Activated T-cell treated with anti-CD3 and anti-CD28 coated beads for 24 hours (primary cell): Measurements from ENCODE around the gene MATK.
A peak's percentile ranks its signal among the peaks of the same experiment; 100 is the strongest.

Experiments used
- DNase-seq: peaks from one replicate; pipeline ENCODE4 v3.0.0-alpha.2; 2020; ENCODE audit warnings: low read depth

Gene MATK

DNA sequence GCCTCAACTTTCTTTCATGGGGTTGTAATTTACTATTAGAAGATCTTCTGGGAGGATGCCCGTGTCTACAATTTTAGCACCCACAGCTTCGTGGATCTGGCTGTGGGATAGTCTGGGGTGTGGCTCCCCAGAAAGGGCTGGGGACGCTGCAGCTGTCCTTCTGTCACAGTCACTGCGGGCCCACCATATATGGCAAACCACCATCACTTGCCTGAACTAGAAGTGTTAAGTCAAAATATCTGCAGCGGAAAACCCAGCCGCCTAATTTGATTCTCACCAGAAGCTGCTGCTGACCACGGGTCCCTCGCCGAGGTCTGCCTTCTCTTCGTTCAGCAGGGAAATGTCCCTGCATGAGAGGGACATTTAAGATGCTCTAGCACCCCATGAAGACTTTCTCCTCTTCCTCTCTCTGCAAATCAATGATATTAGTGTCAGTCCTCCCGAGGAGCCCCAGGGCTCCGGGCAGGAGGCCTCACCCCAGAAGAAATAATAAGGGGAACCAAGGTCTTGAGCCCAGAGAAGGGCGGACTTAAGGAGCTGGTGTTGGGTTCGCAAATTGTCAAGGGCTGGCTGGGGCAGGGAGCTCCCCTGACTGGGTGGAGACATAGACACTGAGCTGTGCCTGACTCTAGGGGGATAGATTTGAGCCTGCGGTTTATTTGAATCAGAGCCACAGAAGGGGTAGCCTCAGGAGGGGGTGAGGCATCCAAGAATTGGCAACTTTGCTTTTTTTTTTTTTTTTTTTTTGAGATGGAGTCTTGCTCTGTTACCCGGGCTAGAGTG lies 3.0 kb upstream of the MATK start:
- DNase-seq: no peak

DNA sequence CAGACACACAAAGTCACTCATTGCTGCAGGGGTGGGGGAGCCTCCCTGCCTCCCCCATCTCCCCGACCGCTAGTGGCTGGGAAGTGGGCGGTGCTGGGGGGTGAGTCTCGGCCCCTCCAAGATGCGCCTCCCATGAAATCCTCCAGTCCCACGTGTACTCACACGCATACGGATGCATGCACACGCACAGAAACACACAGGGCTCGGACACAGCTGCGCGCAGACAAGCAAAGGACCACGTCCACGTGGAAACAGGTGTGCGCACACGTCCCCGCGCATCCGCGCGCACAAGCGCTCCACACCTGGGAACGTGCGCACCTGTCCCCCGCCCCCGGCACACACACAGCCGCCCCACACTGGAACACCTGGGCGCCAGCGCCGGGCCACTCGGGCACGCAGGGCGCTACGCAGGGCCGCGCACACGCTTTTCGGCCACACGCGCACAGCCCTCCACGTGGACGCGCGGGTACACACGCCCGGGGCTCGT lies 687 bp downstream of the MATK start:
- DNase-seq: peak; percentile 20

DNA sequence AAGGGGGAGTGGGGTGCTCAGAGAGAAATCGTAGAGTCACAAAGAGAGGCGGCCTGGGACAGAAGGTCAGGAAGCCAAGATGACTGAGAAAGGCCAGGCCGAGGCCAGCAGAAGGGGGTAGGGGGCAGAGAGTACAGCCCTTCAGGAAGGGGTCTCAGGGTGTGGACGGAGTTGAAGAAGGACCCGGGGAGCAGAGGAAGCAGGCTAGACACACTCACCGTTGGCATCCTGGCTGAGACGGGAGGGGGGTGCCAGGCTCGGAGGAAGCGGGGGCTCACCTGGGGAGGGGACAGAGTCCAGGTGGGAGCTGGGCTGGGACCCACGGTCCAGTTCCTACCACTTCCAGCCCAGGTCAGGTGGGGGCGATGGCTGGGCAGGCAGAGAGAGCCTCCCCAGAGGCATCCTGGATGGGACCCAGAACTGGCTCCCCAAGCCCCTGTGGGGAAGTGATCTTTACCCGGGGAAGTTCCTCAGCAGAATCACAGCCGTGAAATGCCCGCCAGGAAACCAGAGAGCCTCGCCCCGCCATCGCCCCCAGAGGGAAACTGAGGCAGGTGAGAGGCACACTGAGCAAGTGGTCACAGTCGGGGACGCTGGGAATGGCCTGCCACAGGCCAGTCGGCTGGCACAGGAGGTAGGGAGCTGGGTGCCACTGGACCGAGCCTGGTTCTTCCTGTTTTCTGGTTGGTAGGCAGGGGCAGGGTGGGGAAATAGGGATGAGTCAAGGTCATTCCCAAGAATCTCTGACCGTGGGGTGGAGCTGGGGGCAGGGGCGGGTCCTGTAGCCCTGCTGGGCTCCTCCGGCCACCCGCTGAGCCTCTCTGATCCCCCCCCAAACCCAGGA lies 1.4 kb downstream of the MATK start:
- no peak for DNase-seq

DNA sequence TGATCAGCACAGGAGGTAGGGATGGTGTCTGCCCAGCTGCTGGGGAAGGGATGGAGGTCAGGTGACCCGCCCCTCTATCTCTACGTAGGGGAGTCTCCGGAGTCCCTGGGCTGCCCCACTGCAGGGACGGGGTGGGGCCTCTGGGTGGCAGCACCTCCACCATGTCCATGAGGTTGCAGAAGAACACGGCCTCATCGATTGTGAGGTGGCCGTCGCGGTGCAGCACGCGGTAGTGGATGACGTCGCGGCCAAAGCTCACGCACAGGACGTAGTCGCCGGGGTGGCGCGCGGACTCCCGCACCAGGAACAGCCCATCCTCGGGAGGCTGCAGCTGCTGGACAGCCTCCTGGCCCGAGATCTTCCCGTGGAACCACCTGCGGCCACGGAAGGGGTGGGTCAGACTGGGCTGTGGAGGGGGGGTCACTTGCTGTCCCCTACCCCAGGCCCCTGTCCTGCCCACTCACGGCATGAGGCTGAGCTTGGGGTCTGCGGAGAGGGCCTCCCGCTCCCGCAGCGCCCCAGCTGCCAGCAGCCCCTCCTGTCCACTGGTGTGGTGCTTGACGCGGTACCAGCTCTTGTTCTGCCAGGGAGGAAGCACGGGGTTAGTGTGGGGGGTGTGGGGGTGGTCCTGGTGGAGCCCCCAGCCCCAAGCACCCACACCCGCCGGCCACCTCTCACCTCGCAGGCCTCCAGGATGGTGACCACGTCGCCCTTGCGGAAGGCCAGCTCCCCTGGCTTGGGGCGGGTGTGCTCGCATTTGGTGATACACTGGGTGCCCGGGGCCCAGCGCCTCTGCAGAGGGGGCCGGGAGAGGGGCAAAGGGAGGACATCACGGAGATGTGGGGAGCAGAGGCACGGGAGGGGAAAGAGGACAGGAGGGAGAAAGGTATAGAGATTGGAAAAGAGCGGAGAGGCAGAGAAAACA lies 2.3 kb downstream of the MATK start:
- DNase-seq: peak; percentile 27

DNA sequence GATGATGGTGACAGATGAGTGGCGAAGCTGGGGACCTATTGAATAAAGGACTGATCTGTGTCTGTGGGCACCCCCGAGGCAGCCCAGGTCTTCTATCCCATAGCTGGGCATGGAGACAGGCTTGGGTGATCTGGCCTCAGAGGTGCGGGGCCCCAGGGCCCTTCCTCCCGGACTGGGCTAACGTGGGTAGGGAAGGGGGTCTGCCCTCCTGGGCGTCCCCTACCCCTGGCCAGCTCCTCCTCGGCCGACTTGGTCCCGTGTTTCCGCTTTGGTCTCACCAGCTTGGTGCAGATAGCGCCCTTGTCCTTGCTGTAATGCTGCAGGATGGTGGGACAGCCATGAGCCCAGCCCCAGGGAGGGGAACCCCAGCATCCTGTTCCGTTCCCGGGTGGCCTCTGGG lies 3.3 kb downstream of the MATK start:
- no peak for DNase-seq

DNA sequence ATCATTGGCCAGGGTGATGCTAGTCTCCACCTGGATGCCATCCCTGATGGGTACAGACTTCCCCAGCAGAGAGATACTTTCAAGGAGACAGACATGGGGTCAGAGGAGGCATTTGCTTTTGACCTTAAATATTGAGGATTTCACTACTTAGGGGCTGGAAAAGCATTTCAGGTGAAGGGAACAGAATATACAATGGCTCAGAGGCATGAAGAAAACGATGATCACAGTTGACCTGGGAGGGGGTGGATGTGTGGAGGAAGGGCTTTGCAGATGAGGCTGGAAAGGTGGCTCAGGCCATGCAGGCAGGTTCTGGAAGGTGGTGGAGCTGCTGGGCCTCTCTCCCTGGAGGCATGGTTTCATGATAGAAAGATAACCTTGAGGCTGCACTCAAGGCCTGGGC lies 3.9 kb downstream of the MATK start:
- DNase-seq: no peak

DNA sequence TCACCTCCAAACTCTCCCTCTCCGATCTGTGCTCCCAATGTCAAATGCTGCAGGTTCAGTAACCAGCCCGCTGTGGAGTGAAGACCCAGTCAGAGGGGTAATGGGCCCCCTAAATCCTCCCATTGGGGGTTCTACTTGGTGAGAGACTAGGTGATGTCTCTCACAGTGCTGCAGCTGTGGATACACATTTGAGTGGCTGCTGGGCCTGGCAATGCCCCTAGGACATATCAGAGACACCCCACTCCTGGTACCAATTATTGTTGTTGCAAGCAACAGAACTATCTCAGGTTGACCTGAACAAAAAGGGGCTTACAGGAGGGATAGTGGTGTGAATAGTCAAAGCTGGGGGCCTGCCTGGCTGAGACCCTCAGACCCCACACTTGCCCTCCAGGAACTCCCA lies 4.6 kb downstream of the MATK start:
- no peak for DNase-seq

DNA sequence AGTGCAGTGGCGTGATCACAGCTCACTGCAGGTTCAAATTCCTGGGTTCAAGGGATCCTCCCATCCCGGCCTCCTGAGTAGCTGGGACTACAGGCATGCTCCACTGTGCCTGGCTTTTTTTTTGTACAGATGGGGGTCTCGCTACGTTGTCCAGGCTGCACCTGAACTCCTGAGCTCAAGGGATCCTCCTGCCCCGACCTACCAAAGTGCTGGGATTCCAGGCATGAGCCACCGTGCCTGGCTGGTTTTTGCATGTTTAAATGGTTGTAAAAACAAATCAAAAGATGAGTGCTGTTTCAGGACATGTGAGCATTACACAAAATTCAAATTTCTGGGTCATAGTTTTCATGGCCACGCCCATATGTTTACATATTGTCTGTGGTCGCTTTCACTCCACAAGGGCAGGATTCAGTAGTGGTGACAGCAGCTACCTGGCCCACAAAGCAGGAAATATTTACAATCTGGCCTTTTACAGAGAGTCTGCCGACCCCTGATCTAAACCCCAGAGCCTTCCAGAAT lies 5.3 kb downstream of the MATK start:
- DNase-seq: no peak

DNA sequence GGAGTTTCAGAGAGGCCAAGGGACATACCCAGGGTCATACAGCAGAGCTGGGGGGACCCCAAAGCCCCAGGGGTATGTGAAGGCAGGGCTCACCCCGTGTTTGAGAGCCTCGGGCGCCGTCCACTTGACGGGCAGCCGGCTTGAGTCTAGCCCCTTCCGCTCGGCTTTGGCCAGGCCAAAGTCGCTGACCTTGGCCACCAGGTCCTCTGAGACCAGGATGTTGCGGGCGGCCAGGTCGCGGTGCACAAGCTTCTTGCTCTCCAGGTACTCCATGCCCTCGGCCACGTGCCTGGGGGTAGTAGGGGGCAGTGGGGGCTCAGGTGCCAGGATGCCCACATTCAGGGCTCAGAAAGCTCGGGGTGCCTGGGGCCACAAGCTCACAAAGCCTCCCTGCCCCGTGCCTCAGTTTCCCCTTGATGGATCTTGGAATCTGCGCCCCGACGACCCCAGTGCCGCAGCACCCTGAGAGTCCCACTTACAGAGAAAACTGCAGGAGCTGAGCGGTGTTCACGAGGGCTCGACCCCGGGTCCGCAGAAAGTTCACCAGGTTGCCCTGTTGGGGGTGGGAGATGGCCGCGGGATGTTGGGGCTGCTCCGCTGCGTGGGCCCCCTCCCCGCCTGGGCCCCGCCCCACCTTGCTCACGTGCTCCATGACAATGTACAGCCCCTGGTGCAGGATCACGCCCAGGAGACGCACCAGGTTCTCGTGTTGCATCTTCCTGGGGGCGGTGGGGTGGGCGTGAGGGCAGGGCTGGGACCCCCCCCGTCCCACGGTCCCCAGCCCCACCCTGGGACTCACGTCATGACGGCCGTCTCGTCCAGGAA lies 7.1 kb downstream of the MATK start:
- no peak for DNase-seq

DNA sequence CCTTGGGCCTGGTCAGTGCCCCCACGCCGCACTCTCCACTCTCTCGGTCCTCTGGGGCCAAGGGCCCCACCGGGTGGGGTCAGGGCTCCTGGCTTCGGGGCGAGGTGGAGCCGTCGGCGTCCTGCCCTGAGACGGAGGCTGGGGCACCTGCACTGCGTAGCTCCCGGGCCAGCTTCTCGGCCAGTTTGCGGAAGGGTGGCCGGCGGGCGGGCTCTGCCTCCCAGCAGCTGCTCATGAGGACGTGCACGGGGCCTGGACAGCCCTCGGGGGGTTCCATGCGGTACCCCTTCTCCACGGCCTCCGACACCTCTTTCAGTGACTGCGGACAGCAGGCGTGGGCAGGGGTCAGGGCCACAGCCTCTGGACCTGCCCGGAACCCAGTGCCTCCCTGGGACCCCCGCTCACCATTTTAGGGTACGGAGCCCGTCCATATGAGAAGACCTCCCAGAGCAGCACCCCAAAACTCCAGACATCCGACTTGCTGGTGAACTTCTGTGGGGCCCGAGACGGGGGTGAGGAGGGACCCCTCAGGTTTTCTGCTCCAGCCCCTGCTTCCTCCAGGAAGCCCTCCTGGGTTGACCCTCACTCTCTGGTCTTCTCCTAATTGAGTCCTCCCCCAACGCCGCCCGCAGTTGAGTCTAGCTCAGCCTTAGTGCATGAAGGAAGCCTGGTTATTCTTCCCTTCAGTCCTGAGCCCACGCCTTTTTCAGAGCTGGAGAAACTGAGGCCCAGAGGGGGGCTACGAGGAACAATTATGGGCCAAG lies 7.9 kb downstream of the MATK start:
- no peak for DNase-seq

DNA sequence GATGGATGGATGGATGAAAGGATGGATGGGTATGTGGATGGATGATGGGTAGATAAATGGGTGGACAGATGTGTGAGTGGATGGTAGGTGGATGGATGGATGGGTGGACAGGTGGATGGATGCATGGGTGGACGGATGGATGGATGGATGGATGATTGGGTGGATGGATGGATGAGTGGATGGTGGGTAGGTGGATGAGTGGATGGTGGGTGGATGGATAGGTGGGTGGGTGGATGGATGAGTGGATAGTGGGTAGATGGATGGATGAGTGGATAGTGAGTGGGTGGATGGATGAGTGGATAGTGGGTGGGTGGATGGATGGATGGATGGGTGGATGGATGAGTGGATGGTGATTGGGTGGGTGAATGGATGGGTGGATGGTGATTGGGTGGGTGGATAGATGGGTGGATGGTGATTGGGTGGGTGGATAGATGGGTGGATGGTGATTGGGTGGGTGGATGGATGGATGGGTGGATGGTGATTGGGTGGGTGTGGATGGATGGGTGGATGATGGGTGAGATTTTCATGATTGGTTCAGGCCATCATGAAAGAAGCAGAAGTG lies 9.6 kb downstream of the MATK start:
- DNase-seq: no peak

DNA sequence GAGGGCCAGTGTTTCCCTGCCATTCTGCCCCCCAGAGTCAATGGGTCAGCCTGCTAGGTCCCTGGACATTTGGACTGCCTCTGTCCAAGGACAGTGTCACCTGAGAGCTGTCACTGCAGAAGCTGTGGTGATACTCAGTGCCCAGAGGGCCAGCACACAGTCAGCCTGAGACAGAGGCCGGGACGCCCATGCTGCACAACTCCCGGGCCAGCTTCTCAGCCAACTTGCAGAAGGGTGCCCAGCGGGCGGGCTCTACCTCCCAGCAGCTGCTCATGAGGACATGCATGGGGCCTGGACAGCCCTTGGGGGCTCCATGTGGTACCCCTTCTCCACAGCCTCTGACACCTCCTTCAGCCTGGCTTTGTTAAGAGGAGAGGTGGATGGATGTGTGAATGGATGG lies 10.3 kb downstream of the MATK start:
- no peak for DNase-seq

DNA sequence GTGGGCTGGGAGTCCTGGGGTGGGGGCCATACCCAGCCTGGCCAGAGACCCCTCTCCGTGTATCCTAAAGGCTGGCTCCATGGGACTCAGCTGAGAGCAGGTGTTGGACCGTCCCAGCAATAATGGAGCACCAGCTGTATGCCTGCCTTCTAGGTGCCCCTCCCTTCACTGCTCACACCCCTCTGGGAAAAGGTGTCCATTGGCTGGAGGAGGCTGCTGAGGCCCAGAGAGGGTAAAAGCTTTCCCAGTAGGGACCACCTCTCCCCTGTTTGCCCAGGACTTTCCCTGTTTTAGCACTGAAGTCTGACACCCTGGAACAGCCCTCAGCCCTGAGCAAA lies 10.8 kb downstream of the MATK start:
- DNase-seq: no peak

DNA sequence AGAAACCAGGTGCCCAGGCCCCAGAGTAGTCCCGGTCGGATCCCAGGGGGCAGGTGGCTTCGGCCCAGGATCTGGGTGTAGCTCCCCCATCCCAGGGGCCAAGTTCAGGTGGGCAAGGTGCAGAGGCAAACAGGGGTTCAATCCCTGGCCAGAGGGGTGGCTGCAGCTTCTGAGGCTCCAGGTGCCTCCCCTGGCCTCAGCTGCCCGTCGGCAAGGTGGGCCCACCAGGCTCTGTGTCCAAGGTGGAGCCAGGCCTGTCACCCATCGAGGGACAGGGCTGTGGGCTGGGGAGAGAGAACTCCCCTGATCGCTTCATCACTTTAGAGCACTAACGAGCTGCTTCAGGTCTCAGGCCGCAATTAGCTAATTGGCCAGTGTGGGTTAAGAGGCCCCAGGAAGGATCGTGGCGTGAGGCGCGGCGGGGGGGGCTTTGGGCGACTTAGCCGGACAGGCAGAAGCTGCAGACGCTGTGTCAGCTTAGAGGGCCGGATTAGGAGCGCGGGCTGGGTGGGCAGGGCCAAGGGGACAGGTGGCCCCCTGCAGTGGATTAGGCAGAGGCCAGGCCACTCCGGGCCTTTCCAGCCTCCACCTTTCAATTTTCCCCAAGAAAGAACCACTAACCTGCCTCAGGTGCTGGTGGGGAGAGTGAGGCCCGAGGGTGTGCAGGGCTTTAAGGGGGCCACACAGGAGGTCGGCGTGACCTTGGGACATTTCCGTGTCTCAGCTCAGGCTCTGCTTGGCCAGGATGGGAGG lies 11.4 kb downstream of the MATK start:
- DNase-seq: no peak

DNA sequence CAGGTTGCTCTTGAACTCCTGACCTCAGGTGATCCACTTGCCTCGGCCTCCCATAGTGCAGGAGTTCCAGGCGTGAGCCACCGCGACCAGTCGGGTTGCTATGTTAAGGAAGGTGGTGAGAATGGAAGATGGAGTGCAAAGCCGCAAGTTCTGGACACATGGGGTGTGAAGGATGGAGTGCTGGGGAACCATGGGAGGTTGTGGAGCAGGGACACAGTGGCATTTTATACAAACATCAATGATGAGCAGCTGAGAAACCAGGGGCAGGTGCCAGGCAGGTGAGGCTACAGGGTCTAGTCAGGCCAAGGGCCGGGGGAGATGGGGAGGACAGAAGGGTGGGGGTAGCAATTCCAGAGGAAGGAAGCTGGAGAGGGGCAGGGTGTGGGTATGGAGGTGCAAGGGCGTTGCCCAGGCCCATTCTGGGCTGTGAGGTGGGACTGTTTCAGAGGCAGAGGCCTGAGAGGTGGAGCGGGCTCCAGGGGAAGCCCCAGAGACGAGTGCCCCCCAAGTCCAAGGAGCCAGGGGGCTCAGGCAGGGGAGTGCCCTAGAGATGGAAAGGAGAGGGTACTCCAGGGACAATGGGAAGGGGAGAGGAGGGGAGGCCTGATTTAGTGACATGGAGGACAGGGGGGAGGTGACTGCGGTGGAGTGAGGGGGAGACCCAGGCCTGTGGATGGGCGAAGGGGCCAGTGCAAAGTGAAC lies 12.2 kb downstream of the MATK start:
- no peak for DNase-seq

DNA sequence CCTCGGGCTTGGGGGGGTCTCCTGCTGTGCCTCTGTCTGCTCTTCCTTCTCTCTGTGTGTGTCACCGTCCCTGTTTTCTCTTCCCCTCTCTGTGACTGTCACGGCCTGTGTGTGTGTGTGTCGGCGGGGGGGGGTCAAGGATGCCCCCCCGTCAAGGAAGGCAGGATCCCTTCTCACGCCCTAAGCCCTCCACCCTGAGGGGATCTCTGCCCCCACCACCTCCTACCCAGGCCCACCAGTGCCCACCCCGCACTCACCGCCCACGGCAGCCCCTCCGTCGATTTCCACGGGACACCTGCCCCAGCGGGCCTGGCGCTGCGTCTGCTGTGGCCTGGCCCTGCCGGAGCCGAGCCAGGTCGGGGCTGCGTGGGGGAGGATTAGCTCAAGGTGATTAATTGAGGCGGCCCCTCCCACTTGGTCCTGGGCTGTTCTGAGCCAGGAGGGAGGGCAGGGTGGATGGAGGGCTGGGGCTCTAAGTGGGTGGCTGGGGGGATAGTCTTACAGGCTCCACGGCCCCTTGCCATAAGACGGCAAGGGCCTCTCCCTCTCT lies 14.2 kb downstream of the MATK start, which contains the start of gene RAX2:
RAX2 (minus strand) TSS at position 323 of the 550 bp plus-strand sequence. CDS start 486 bp downstream, outside the sequence.
- DNase-seq: no peak

DNA sequence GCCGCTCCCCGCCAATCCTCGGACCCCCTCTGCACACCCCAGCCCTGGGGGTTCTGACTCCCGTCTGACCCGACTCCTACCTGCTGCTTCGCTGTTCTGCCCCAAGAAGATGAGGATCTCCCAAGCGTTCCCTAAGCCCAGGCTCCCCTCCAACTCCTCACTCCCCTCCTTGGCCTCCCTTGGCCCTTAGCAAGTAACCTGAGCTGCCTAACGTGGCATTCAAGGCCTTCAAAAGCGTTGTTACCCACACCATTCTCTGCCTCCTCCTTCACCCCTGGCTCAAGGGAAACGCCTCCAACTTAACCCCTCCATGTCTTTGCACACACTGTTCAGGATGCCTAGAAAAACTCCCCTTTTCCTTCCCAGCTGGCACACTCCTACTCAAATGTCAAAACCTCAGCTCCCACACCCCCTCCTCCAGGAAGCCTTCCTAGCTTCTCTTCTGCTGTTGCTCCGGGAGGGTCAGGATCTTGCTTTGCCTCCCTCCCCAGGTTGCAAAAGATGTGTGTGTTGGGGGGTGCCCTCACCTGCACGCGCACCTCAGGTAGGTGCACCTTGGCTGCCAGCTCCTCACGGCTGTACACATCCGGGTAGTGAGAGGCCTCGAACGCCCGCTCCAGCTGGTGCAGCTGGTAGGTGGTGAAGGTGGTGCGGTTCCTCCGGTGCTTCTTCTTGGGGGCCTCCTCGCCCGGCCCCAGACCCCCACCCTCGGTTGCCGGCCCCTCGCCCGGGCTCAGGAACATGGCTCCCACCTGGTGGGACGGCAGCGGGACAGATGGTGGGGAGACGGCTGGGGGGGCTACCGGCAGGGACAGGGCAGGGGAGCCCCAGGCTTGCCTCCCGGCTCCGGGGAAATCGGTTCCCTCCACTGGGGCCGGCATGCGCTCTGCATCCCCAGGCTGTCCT lies 14.9 kb downstream of the MATK start:
- DNase-seq: no peak
